Measurements from ENCODE around the gene AGPAT1.
"Not testable (repeated sequence)": the region's sequence is repeated elsewhere in the genome, so short reads cannot be mapped to it uniquely, and the experiment has no call there.

Gene AGPAT1

DNA sequence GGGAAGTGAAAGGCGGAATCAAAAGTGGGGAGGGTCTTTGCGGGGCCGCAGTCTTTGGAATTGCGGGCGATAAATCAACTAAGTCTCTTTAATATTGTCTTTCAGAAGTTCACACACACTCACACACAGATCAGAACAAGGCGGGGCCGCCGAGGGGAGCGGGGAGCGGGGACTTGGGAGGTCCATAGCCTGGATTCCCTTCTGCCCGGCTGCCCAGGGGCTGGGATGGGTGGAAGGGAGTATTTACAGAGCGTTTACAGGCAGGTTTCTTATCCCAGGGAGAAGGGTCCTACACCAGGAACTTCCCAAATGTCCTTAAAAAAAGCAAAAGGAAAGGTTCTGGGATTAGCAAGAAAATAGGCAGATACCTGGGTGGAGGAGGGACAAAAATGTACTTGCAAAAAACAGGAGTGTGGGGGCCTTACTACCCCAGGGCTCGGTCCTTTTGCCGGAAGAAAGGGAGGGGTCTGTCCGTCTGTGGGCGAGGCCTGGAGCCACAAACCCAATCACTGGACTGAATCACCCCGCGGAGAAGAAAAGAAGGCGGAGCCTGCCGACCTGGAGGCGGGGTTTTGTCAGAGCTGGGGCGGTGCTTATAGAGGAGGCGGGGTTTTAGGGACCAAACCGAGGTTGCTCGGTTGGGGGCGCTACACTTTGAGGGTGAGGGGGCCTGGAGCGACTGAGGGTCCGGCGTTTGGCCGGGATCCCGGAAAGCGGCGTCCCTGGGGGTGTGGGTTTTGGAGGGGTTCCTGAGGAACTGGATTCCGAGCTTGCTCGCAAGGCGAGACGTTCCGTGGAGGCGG is 27.4 kb downstream of the AGPAT1 start:
- TF ChIP-seq YY1 (IDR thresholded peaks at IDR 0.05; ENCODE audit: insufficient read depth, insufficient read length) (no peak), ZNF274 (IDR thresholded peaks at IDR 0.05; ENCODE audit: low read depth, low read length) (no peak), SUZ12 (IDR thresholded peaks at IDR 0.05; ENCODE audit: extremely low read depth, insufficient read depth, insufficient read length) (no peak)
- Histone ChIP-seq H3K9me3 (ENCODE audit: insufficient read depth, low read length) (no peaks in the 10 kb centered on the region), H3K36me3 (ENCODE audit: insufficient read depth, insufficient read length, low read length) (no peaks in the 10 kb centered on the region), H3K9ac (ENCODE audit: insufficient read length, low read depth) (no peak overlapping the region), H3K4me3 (ENCODE audit: insufficient read length, low read depth) (no peak overlapping the region), H3K4me1 (ENCODE audit: insufficient read depth, insufficient read length) (no peaks in the 10 kb centered on the region), H3K27me3 (ENCODE audit: insufficient read depth, insufficient read length) (peaks cover 3% of the 10 kb centered on the region)
- DNase-seq (ENCODE audit: low read depth, low spot score) = no peak

DNA sequence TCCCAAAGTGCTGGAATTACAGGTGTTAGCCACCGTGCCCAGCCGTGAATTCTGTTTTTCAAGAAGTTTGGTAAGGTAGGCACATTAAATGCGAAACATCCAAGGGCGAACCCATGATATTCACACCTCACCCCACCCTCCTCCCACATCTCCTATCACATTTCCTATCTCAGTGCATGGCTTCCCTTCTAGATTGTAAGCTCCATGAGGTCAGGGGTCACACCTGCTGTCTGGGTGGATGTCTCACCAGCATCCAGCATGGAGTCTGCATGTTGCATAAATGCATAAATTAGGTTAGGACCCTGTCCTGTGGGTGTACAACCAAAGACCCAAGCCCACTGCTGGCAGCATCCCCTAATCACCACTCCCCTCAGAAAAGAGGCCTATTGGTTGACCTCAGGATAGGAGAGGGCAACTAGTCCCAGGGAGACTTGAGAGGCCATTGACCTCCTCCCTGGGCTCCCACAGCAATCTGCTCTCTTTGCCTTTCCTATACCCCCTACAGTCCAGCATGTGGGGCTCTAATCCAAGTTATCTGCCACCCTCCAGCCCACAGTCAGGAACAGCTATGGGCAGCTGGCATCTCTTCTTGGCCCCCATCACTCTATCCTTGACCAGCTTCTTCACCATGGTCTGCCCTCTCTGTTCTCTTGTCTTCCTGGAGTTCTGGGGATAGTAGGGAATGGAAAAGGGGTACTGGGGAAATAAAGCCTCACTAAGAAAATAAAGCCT is 28.3 kb downstream of the AGPAT1 start:
- H3K9me3 ChIP-seq (ENCODE audit: insufficient read depth, low read length) = no peaks in the 10 kb centered on the region
- H3K9ac ChIP-seq (ENCODE audit: insufficient read length, low read depth) = no peak overlapping the region
- H3K4me3 ChIP-seq (ENCODE audit: insufficient read length, low read depth) = no peak overlapping the region
- H3K4me1 ChIP-seq (ENCODE audit: insufficient read depth, insufficient read length) = no peaks in the 10 kb centered on the region
- DNase-seq (ENCODE audit: low read depth, low spot score) = no peak
- peaks cover 3% of the 10 kb centered on the region for H3K27me3 ChIP-seq (ENCODE audit: insufficient read depth, insufficient read length)
- TF ChIP-seq ZNF274 (IDR thresholded peaks at IDR 0.05; ENCODE audit: low read depth, low read length) = no peak
- TF ChIP-seq SUZ12 (IDR thresholded peaks at IDR 0.05; ENCODE audit: extremely low read depth, insufficient read depth, insufficient read length) = no peak
- no peak for TF ChIP-seq YY1 (IDR thresholded peaks at IDR 0.05; ENCODE audit: insufficient read depth, insufficient read length)
- H3K36me3 ChIP-seq (ENCODE audit: insufficient read depth, insufficient read length, low read length) = no peaks in the 10 kb centered on the region

DNA sequence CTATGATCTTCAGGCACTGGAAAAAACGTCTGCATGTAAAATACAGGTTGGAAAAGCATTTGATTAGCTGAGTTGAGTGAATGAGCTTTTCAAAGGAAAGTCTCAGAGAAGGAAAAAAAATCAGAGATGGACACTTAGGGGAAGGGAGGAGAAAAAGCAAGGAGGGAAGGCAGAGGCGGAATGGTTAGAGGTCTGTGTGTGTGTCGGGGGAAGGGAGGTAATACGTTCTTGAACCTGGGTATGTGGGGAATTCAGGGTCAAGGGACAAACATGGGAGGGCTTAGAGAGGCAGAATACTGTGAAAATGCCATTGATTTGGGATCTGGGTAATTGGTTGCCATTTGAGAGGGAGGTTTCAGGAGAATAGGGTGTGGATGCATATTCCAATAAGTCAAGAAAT is 29.2 kb downstream of the AGPAT1 start:
- H3K4me3 ChIP-seq (ENCODE audit: insufficient read length, low read depth) = no peak overlapping the region
- H3K9me3 ChIP-seq (ENCODE audit: insufficient read depth, low read length) = no peaks in the 10 kb centered on the region
- H3K9ac ChIP-seq (ENCODE audit: insufficient read length, low read depth) = no peak overlapping the region
- H3K36me3 ChIP-seq (ENCODE audit: insufficient read depth, insufficient read length, low read length) = no peaks in the 10 kb centered on the region
- H3K4me1 ChIP-seq (ENCODE audit: insufficient read depth, insufficient read length) = no peaks in the 10 kb centered on the region
- no peak for TF ChIP-seq YY1 (IDR thresholded peaks at IDR 0.05; ENCODE audit: insufficient read depth, insufficient read length)
- TF ChIP-seq ZNF274 (IDR thresholded peaks at IDR 0.05; ENCODE audit: low read depth, low read length) = no peak
- TF ChIP-seq SUZ12 (IDR thresholded peaks at IDR 0.05; ENCODE audit: extremely low read depth, insufficient read depth, insufficient read length) = no peak
- no peaks in the 10 kb centered on the region for H3K27me3 ChIP-seq (ENCODE audit: insufficient read depth, insufficient read length)
- DNase-seq (ENCODE audit: low read depth, low spot score) = no peak

DNA sequence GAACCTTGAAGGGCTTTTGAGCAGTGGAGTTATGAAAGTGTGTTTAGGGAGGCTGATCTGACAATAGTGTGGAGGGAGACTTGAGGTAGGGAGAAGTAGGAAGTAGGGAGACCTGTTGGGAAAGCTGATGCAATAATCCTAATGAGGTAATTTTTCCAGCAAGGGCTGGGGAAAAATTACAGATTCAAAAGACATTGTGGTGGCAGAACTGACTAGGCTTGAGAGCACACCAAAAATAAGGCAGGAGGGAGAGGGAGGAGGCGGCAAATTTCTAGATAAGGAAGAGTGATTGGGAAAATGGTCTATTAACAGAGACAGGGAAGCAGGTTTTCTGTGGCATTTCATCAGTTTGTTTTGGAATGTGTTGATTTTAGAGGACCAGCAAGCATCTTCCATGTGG is 29.6 kb downstream of the AGPAT1 start:
- no peaks in the 10 kb centered on the region for H3K27me3 ChIP-seq (ENCODE audit: insufficient read depth, insufficient read length)

DNA sequence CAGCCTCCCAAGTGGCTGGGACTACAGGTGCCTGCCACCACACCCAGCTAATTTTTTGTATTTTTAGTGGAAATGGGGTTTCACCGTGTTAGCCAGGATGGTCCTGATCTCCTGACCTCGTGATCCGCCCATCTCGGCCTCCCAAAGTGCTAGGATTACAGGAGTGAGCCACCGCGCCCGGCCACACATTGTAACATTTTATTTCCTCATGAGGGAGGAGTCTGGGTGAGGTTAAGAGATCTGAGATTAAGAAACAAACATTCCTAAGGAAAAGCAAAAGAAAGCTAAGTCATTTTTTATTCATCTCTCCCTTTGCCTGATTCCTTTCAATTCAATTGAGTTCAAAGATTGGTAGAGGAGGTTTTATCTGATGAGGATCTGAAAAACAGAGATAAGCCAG is 31.6 kb downstream of the AGPAT1 start:
- DNase-seq (ENCODE audit: low read depth, low spot score); H3K36me3 ChIP-seq (ENCODE audit: insufficient read depth, insufficient read length, low read length); H3K4me1 ChIP-seq (ENCODE audit: insufficient read depth, insufficient read length); H3K4me3 ChIP-seq (ENCODE audit: insufficient read length, low read depth); H3K27me3 ChIP-seq (ENCODE audit: insufficient read depth, insufficient read length); H3K9ac ChIP-seq (ENCODE audit: insufficient read length, low read depth); H3K9me3 ChIP-seq (ENCODE audit: insufficient read depth, low read length): not testable (repeated sequence)

More for the DNA sequence above, 29.6 kb downstream of the AGPAT1 start:
- TF ChIP-seq SUZ12 (IDR thresholded peaks at IDR 0.05; ENCODE audit: extremely low read depth, insufficient read depth, insufficient read length) (no peak), ZNF274 (IDR thresholded peaks at IDR 0.05; ENCODE audit: low read depth, low read length) (no peak), YY1 (IDR thresholded peaks at IDR 0.05; ENCODE audit: insufficient read depth, insufficient read length) (no peak)
- no peaks in the 10 kb centered on the region for H3K4me1 ChIP-seq (ENCODE audit: insufficient read depth, insufficient read length)
- no peaks in the 10 kb centered on the region for H3K36me3 ChIP-seq (ENCODE audit: insufficient read depth, insufficient read length, low read length)
- H3K9ac ChIP-seq (ENCODE audit: insufficient read length, low read depth) = no peak overlapping the region
- H3K4me3 ChIP-seq (ENCODE audit: insufficient read length, low read depth) = no peak overlapping the region
- no peaks in the 10 kb centered on the region for H3K9me3 ChIP-seq (ENCODE audit: insufficient read depth, low read length)
- DNase-seq (ENCODE audit: low read depth, low spot score) = no peak

DNA sequence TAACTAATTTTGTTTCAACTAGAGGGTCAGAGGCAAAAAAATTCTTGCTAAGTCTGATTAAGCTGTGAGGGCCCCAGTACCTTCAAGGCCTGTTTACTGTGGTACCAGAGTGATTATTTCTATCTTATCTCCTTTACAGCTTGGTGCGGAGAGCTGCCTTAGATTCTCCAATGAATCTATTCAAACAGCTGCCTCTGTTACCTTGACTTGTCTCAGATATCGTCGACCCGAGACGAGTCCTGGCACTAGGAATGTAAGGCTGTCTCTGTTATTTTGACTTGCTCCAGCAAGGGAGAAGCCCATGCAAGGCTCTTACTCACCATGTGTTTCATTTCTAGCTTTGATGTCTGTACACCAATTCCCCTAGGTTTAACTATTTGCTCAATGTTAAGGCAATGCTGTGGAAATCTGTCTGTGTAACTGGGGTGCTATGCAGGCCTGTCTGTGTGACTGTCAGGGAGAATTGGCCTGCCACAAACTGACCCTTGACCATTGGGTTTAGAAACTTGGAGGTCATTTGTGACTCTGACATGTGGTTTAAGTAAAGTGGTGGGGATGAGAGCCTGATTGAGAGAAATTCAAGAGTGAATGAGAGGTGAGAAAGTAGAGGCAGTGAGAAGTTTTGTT is 35.4 kb downstream of the AGPAT1 start:
- Histone ChIP-seq H3K36me3 (ENCODE audit: insufficient read depth, insufficient read length, low read length) (no peaks in the 10 kb centered on the region), H3K9me3 (ENCODE audit: insufficient read depth, low read length) (no peaks in the 10 kb centered on the region), H3K9ac (ENCODE audit: insufficient read length, low read depth) (no peak overlapping the region), H3K4me3 (ENCODE audit: insufficient read length, low read depth) (no peak overlapping the region), H3K4me1 (ENCODE audit: insufficient read depth, insufficient read length) (no peaks in the 10 kb centered on the region), H3K27me3 (ENCODE audit: insufficient read depth, insufficient read length) (no peaks in the 10 kb centered on the region)
- no peak for DNase-seq (ENCODE audit: low read depth, low spot score)
- TF ChIP-seq YY1 (IDR thresholded peaks at IDR 0.05; ENCODE audit: insufficient read depth, insufficient read length) (no peak), SUZ12 (IDR thresholded peaks at IDR 0.05; ENCODE audit: extremely low read depth, insufficient read depth, insufficient read length) (no peak), ZNF274 (IDR thresholded peaks at IDR 0.05; ENCODE audit: low read depth, low read length) (no peak)

DNA sequence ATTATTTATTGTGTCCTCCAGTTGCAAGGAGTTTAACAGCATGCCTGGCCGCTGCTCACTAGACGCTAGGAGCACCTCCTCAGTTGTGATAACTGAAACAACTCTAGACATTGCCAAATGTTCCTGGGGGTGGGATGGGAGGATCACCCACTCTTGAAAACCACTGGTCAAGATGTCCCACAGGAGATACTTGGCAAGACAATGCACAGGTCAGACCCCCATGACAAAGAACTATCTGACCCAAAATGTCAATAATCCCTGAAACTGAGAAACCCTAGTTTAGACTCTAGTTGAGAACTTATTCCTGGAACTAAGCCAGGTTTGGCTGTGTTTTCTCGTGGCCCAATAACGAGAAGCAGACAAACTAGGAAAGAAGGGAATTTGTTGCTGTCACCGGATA is 36.3 kb downstream of the AGPAT1 start:
- no peak overlapping the region for H3K4me3 ChIP-seq (ENCODE audit: insufficient read length, low read depth)
- no peaks in the 10 kb centered on the region for H3K4me1 ChIP-seq (ENCODE audit: insufficient read depth, insufficient read length)
- no peaks in the 10 kb centered on the region for H3K27me3 ChIP-seq (ENCODE audit: insufficient read depth, insufficient read length)
- DNase-seq (ENCODE audit: low read depth, low spot score) = no peak
- no peak overlapping the region for H3K9ac ChIP-seq (ENCODE audit: insufficient read length, low read depth)
- TF ChIP-seq SUZ12 (IDR thresholded peaks at IDR 0.05; ENCODE audit: extremely low read depth, insufficient read depth, insufficient read length) (no peak), ZNF274 (IDR thresholded peaks at IDR 0.05; ENCODE audit: low read depth, low read length) (no peak), YY1 (IDR thresholded peaks at IDR 0.05; ENCODE audit: insufficient read depth, insufficient read length) (no peak)
- H3K36me3 ChIP-seq (ENCODE audit: insufficient read depth, insufficient read length, low read length) = no peaks in the 10 kb centered on the region
- H3K9me3 ChIP-seq (ENCODE audit: insufficient read depth, low read length) = no peaks in the 10 kb centered on the region
